H1 (cell line): ENCODE data around the gene FKTN. TPM values are rescaled to one million over a fixed set of nuclear protein-coding genes. Genes with fewer than 3 reads are reported as not detected.

Experiments used
- CTCF ChIA-PET: fragments of 300-600 bp; sonication (Branson Sonifier 250); formaldehyde crosslinking; loops from one replicate; lab custom pipeline; 2021; ENCODE audit not compliant: partially characterized antibody; lab: Charles Lee
- POLR2A ChIA-PET: fragments of 300-600 bp; sonication (Branson Sonifier 250); formaldehyde crosslinking; loops from one replicate; lab custom pipeline; 2021; ENCODE audit warnings: inconsistent platforms; ENCODE audit not compliant: partially characterized antibody; lab: Charles Lee
- DNase-seq, 2 experiments: peaks; one replicate each; pipeline versions ENCODE4 v3.0.0 to v3.0.0-alpha.2; 2010 to 2022; ENCODE audit warnings: low spot score in 2 of 2, low read depth in 1 of 2, mixed read lengths in 1 of 2
- FAIRE-seq: peaks from 2 replicates; lab custom pipeline; 2011; peaks lifted over from hg19 to GRCh38; lab: Jason Lieb, UNC
- H2AFZ ChIP-seq: 2 replicates; pipeline ENCODE4 v1.8.1; 2012; ENCODE audit warnings: low read length, inconsistent platforms
- H2AK5ac ChIP-seq: 2 replicates; pipeline ENCODE4 v1.6.1; 2013; ENCODE audit warnings: low read depth, low read length
- H2BK120ac ChIP-seq: replicated peaks from 2 replicates; pipeline ENCODE3; 2013; ENCODE audit warnings: low read depth, low read length, inconsistent platforms
- H2BK12ac ChIP-seq: 2 replicates; pipeline ENCODE4 v1.6.1; 2013; ENCODE audit warnings: low read depth, low read length
- H2BK15ac ChIP-seq: 2 replicates; pipeline ENCODE4 v1.6.1; 2013; ENCODE audit warnings: low read length
- H2BK20ac ChIP-seq: 2 replicates; pipeline ENCODE4 v1.6.1; 2013; ENCODE audit warnings: low read length
- H2BK5ac ChIP-seq: 2 replicates; pipeline ENCODE4 v1.6.1; 2013; ENCODE audit warnings: low read depth, low read length
- H3K14ac ChIP-seq: 2 replicates; pipeline ENCODE4 v1.6.1; 2013; ENCODE audit warnings: inconsistent platforms; ENCODE audit not compliant: insufficient read length
- H3K18ac ChIP-seq: 2 replicates; pipeline ENCODE4 v1.6.1; 2013; ENCODE audit warnings: low read length; ENCODE audit errors: extremely low read depth
- H3K23ac ChIP-seq: 2 replicates; pipeline ENCODE4 v1.6.1; 2013; ENCODE audit warnings: inconsistent platforms; ENCODE audit not compliant: insufficient read length
- H3K23me2 ChIP-seq: 2 replicates; pipeline ENCODE4 v1.6.1; 2013; ENCODE audit warnings: low read depth, low read length
- H3K27ac ChIP-seq: 2 replicates; pipeline ENCODE4 v1.6.1; 2011; ENCODE audit warnings: low read depth, low read length, inconsistent platforms
- H3K27me3 ChIP-seq, 4 experiments: replicated peaks in 1 of 4; 1 replicate in 1 of 4; 2 replicates in 3 of 4; pipeline versions ENCODE4 v1.6.1 to v1.8.1; 2011 to 2013; ENCODE audit warnings: low read length in 3 of 4, mild to moderate bottlenecking in 3 of 4, inconsistent platforms in 2 of 4, mixed read lengths in 2 of 4, moderate library complexity in 1 of 4; ENCODE audit not compliant: control insufficient read depth in 3 of 4, insufficient read depth in 3 of 4; ENCODE audit errors: extremely low read depth in 1 of 4
- H3K36me3 ChIP-seq, 4 experiments: 2 replicates each; pipeline versions ENCODE4 v1.6.1 to v1.8.1; 2011 to 2013; ENCODE audit warnings: mild to moderate bottlenecking in 4 of 4, low read length in 3 of 4, moderate library complexity in 2 of 4, control low read depth in 1 of 4, inconsistent platforms in 1 of 4; ENCODE audit not compliant: insufficient read depth in 4 of 4, control insufficient read depth in 2 of 4
- H3K4ac ChIP-seq: replicated peaks from 2 replicates; pipeline ENCODE3; 2013; ENCODE audit warnings: low read length, low read depth, mixed read lengths, inconsistent platforms; ENCODE audit not compliant: insufficient read length
- H3K4me1 ChIP-seq, 4 experiments: replicated peaks in 1 of 4; 1 replicate in 1 of 4; 2 replicates in 3 of 4; pipeline versions ENCODE4 v1.6.1 to v1.8.1; 2011 to 2013; ENCODE audit warnings: low read length in 3 of 4, inconsistent platforms in 2 of 4, mixed read lengths in 1 of 4; ENCODE audit not compliant: insufficient read depth in 4 of 4, control insufficient read depth in 3 of 4
- H3K4me2 ChIP-seq, 2 experiments: 2 replicates each; pipeline versions ENCODE4 v1.6.1 to v1.8.1; 2011 to 2013; ENCODE audit warnings: low read depth in 2 of 2, low read length in 2 of 2, control low read depth in 1 of 2, inconsistent platforms in 1 of 2, mild to moderate bottlenecking in 1 of 2; ENCODE audit not compliant: insufficient read depth in 1 of 2
- H3K4me3 ChIP-seq, 4 experiments: fragments of 200-600, 300-600 bp in 1 of 4; sonication (generic), shearing (Covaris generic), sonication (Bioruptor Twin) in 1 of 4; 2 replicates each; pipeline versions ENCODE4 v1.5.1 to v1.8.1; 2011 to 2016; ENCODE audit warnings: low read length in 4 of 4, low read depth in 3 of 4, control low read depth in 2 of 4, inconsistent platforms in 2 of 4, mild to moderate bottlenecking in 2 of 4, mixed read lengths in 1 of 4, moderate library complexity in 1 of 4; ENCODE audit not compliant: insufficient read depth in 2 of 4; ENCODE audit errors: extremely low read depth in 1 of 4
- H3K56ac ChIP-seq: replicated peaks from 2 replicates; pipeline ENCODE3; 2013; ENCODE audit warnings: low read depth, mild to moderate bottlenecking, mixed read lengths, low read length, inconsistent platforms; ENCODE audit not compliant: insufficient read length
- H3K79me1 ChIP-seq: 2 replicates; pipeline ENCODE4 v1.6.1; 2013; ENCODE audit warnings: low read depth, low read length, control low read depth
- H3K79me2 ChIP-seq, 2 experiments: 2 replicates each; pipeline versions ENCODE4 v1.6.1 to v1.8.1; 2012 to 2013; ENCODE audit warnings: low read length in 2 of 2, mild to moderate bottlenecking in 2 of 2, inconsistent platforms in 1 of 2; ENCODE audit not compliant: insufficient read depth in 2 of 2, control insufficient read depth in 1 of 2
- H3K9ac ChIP-seq, 4 experiments: replicated peaks in 1 of 4; 1 replicate in 1 of 4; 2 replicates in 3 of 4; pipeline versions ENCODE4 v1.6.1 to v1.8.1; 2011 to 2013; ENCODE audit warnings: low read depth in 3 of 4, low read length in 3 of 4, control low read depth in 2 of 4, mild to moderate bottlenecking in 2 of 4, moderate library complexity in 2 of 4, inconsistent platforms in 1 of 4; ENCODE audit errors: extremely low read depth in 1 of 4
- H3K9me3 ChIP-seq, 2 experiments: 2 replicates each; pipeline versions ENCODE4 v1.6.1 to v1.8.1; 2012 to 2013; ENCODE audit warnings: mild to moderate bottlenecking in 2 of 2, moderate library complexity in 2 of 2, control low read depth in 1 of 2, inconsistent platforms in 1 of 2, low read depth in 1 of 2, low read length in 1 of 2, mixed read lengths in 1 of 2; ENCODE audit not compliant: insufficient read depth in 2 of 2
- H4K20me1 ChIP-seq, 2 experiments: replicated peaks in 1 of 2; 2 replicates each; pipeline versions ENCODE3 to v1.8.1; 2011 to 2013; ENCODE audit warnings: inconsistent platforms in 2 of 2, low read length in 2 of 2, mild to moderate bottlenecking in 1 of 2; ENCODE audit not compliant: insufficient read depth in 2 of 2, control insufficient read depth in 1 of 2
- H4K5ac ChIP-seq: 2 replicates; pipeline ENCODE4 v1.6.1; 2013; ENCODE audit warnings: low read length, low read depth, mixed read lengths, inconsistent platforms; ENCODE audit not compliant: insufficient read length
- H4K8ac ChIP-seq: 2 replicates; pipeline ENCODE4 v1.8.0; 2013; ENCODE audit warnings: mild to moderate bottlenecking, moderate library complexity, low read length, inconsistent platforms; ENCODE audit not compliant: insufficient read depth; ENCODE audit errors: extremely low read depth
- H4K91ac ChIP-seq: replicated peaks from 2 replicates; pipeline ENCODE3; 2013; ENCODE audit warnings: low read length, mixed read lengths, inconsistent platforms; ENCODE audit not compliant: insufficient read length
- BRCA1 ChIP-seq: IDR thresholded peaks from 2 replicates; pipeline ENCODE4 v1.6.1; 2012; ENCODE audit warnings: low read depth, low read length, improper control_type of control experiment
- CTCF ChIP-seq, 3 experiments: IDR thresholded peaks; 1 replicate in 2 of 3; 2 replicates in 1 of 3; pipeline versions ENCODE4 v1.5.1 to v1.6.1; 2011; ENCODE audit warnings: low read length in 3 of 3, mild to moderate bottlenecking in 3 of 3, inconsistent platforms in 2 of 3, low read depth in 1 of 3, moderate library complexity in 1 of 3; ENCODE audit not compliant: insufficient read depth in 1 of 3; ENCODE audit errors: control extremely low read depth in 1 of 3
- TBP ChIP-seq: IDR thresholded peaks from 2 replicates; pipeline ENCODE4 v1.6.1; 2011; ENCODE audit warnings: low read depth, low read length, improper control_type of control experiment
- ZNF274 ChIP-seq: IDR thresholded peaks from 2 replicates; pipeline ENCODE4 v1.7.0; 2012; ENCODE audit warnings: low read length, borderline replicate concordance; ENCODE audit errors: extremely low read depth
- WGBS, 2 experiments: shearing (Covaris generic) in 1 of 2; methylation state at CpG; one replicate each; pipeline versions ENCODE4 v1.1.6 to v1.1.7; 2013 to 2015; ENCODE audit warnings: low lambda C conversion rate in 2 of 2, mixed read lengths in 2 of 2, inconsistent platforms in 1 of 2, low coverage in 1 of 2, missing lambda C conversion rate in 1 of 2; ENCODE audit not compliant: insufficient replicate concordance in 2 of 2, insufficient coverage in 1 of 2, insufficient read length in 1 of 2; ENCODE audit errors: extremely low coverage in 1 of 2, missing lambda C conversion rate in 1 of 2; 5-methylcytosine and 5-hydroxymethylcytosine counted together
- polyA plus RNA-seq, 7 experiments: library from polyadenylated mRNA; depleted of rRNA in 3 of 7; stranded (reverse) in 5 of 7; unstranded in 2 of 7; fragments of >200 nt in 5 of 7; fragments of 200-250 nt in 2 of 7; gene quantifications; 1 replicate in 5 of 7; 2 replicates in 1 of 7; 4 replicates in 1 of 7; pipeline versions ENCODE4 v1.2.1 to v1.2.3, GENCODE V29; 2011 to 2013; ENCODE audit warnings: missing spikeins in 2 of 7, mixed read lengths in 2 of 7
- total RNA-seq: library from RNA; stranded (reverse); fragmentation: NEBNext Ultra II Directional; extraction: Animal tissue kit (Norgen Biotek cat#: 25700); gene quantifications from 2 replicates; pipeline ENCODE4 v1.2.1, GENCODE V29; 2021

FKTN gene
- total and polyA plus RNA-seq, 2 of the 8 experiments (the other 6 are each of a cell fraction or from before 2014, with no cell fraction given), result 2.7 to 13.4 TPM

- 91% methylated on average over 1 of the region's 1 CpG; no CpG with 5 or more reads in 1 of the 2 experiments for WGBS, 2 experiments
- Histone ChIP-seq H2BK120ac (no peak overlapping the region), H2AK5ac (no peak overlapping the region), H3K36me3 (peaks cover 0 to 3% (median 1%) of the 10 kb centered on the region in 4 experiments; a peak in 2 of 8 replicates), H4K5ac (no peak overlapping the region), H3K4me1 (no peaks in the 10 kb centered on the region), H3K23me2 (no peaks in the 10 kb centered on the region), H3K4me3 (no peak overlapping the region), H3K79me2 (no peaks in the 10 kb centered on the region), H3K4ac (no peak overlapping the region), H3K56ac (no peak overlapping the region), H2BK5ac (no peak overlapping the region), H3K27ac (no peak overlapping the region), H3K79me1 (no peaks in the 10 kb centered on the region), H3K23ac (no peak overlapping the region), H3K9me3 (no peaks in the 10 kb centered on the region), H4K91ac (no peak overlapping the region), H3K27me3 (no peaks in the 10 kb centered on the region), H4K20me1 (no peaks in the 10 kb centered on the region), H2AFZ (no peak overlapping the region), H3K18ac (no peak overlapping the region), H4K8ac (no peak overlapping the region), H2BK15ac (no peak overlapping the region), H3K4me2 (no peak overlapping the region), H3K9ac (no peak overlapping the region), H3K14ac (no peak overlapping the region), H2BK20ac (no peak overlapping the region), H2BK12ac (no peak overlapping the region)
- no peak for TF ChIP-seq TBP
- TF ChIP-seq CTCF (IDR thresholded peaks at IDR 0.05; ENCODE audit: control extremely low read depth in 1 of 3, insufficient read depth in 1 of 3, low read depth in 1 of 3, low read length in 3 of 3), result peak in 2 of 3 experiments; percentile 34 to 37; a peak in 3 of 4 replicates
- no peak for TF ChIP-seq ZNF274
- no peak for TF ChIP-seq BRCA1
- DNase-seq (no peak), FAIRE-seq (no peak)
- ChIA-PET POLR2A (no interaction called here), CTCF (interaction anchor here (1.0 kb wide), 1 partner anchor 516 kb away, joined by 3 read pairs; no protein-coding TSS in a partner anchor)
Measured at GRCh38 chr9:105539452-105539851, 18.5 kb upstream of the FKTN start.
